ENCODE measurements around the gene LOXL1. TPM values are rescaled to one million over a fixed set of nuclear protein-coding genes. Genes with fewer than 3 reads are reported as not detected.
"Not testable (repeated sequence)": the region's sequence is repeated elsewhere in the genome, so short reads cannot be mapped to it uniquely, and the experiment has no call there.

Gene LOXL1
- total and polyA plus RNA-seq, 10 of the 15 experiments (the other 5 are each of a cell fraction or from before 2014, with no cell fraction given), result 0.07 to 0.15 TPM; not detected in 8

DNA sequence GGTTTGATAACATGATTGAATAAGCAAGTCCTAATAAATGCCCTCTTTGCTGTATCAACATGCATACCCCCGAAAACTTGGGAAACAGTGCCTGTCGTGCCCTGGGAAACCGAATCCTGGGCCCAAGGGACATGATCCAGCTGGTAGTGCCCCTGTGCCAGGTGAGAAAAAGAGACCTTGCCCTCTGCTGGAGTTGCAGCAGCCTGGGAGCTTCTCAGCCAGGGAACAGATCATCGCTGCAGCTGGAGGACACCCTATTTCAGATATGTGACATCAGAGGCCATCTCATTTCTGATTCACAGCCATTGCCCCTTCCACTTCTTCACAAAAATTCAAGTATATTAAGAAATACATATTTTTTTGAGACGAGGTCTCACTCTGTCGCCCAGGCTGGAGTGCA is 33.5 kb downstream of the LOXL1 start (continued):
- TF ChIP-seq, protein P1, sequence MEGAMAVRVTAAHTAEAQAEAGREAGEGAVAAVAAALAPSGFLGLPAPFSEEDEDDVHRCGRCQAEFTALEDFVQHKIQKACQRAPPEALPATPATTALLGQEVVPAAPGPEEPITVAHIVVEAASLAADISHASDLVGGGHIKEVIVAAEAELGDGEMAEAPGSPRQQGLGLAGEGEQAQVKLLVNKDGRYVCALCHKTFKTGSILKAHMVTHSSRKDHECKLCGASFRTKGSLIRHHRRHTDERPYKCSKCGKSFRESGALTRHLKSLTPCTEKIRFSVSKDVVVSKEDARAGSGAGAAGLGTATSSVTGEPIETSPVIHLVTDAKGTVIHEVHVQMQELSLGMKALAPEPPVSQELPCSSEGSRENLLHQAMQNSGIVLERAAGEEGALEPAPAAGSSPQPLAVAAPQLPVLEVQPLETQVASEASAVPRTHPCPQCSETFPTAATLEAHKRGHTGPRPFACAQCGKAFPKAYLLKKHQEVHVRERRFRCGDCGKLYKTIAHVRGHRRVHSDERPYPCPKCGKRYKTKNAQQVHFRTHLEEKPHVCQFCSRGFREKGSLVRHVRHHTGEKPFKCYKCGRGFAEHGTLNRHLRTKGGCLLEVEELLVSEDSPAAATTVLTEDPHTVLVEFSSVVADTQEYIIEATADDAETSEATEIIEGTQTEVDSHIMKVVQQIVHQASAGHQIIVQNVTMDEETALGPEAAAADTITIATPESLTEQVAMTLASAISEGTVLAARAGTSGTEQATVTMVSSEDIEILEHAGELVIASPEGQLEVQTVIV (IDR thresholded peaks at IDR 0.05; ENCODE audit: borderline replicate concordance, partially characterized antibody), result no peak
- TF ChIP-seq POLR2A (IDR thresholded peaks at IDR 0.05; ENCODE audit: low read depth, low read length), result no peak
- no peak for TF ChIP-seq BCL11A (IDR thresholded peaks at IDR 0.05; ENCODE audit: low read depth, low read length)
- TF ChIP-seq CREM (IDR thresholded peaks at IDR 0.05; ENCODE audit: low read depth), result no peak

DNA sequence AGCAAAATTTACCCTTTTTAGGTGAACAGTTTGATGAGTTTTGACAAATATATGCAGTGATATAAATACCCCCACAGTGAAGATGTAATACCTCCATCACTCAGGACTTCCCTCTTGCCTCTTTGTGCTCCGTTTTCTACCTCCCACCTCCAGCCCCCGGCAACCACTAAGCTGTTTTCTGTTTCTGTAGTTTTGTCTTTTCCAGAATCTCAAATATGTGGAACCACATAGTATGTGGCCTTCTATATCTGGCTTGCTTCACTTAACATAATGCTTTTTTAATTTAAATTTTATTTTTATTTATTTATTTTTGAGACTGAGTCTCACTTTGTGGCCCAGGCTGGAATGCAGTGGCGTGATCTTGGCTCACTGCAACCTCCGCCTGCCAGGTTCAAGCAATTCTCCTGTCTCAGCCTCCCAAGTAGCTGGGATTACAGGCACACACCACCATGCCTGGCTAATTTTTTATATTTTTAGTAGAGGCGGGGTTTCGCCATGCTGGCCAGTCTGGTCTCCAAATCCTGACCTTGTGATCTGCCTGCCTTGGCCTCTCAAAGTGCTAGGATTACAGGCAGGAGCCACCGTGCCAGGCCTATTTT is 34.3 kb downstream of the LOXL1 start:
- H3K27ac ChIP-seq (ENCODE audit: control insufficient read depth, insufficient read depth); H3K4me2 ChIP-seq (ENCODE audit: control insufficient read depth, insufficient read depth); H3K4me3 ChIP-seq; H3K9me3 ChIP-seq (replicated peaks; ENCODE audit: control insufficient read depth, insufficient read depth, low read length); FAIRE-seq; H3K27me3 ChIP-seq (replicated peaks in 1 of 2; ENCODE audit: control insufficient read depth in 2 of 2, insufficient read depth in 2 of 2, low read length in 1 of 2); H3K36me3 ChIP-seq (ENCODE audit: control insufficient read depth in 2 of 2, insufficient read depth in 2 of 2, low read length in 1 of 2); H3K4me1 ChIP-seq (ENCODE audit: control insufficient read depth, insufficient read depth, low read length); H3K9ac ChIP-seq (ENCODE audit: control insufficient read depth, insufficient read depth, low read length); intact Hi-C loops (cut with micrococcal nuclease; ENCODE audit: unreplicated experiment); BruUV-seq (replicated peaks); H3K79me2 ChIP-seq (ENCODE audit: control insufficient read depth, insufficient read depth, low read length); ATAC-seq; POLR2A ChIA-PET; H4K20me1 ChIP-seq (ENCODE audit: control insufficient read depth, insufficient read depth); H2AFZ ChIP-seq (ENCODE audit: control insufficient read depth, low read depth, low read length); DNase-seq (ENCODE audit: low read depth, low spot score): not testable (repeated sequence)
- in situ Hi-C loops (cut with MboI), result loop anchor here (10.0 kb wide), 1 partner anchor 344 kb away; no protein-coding TSS in a partner anchor
- RAD21 ChIA-PET (ENCODE audit: unreplicated experiment), result interaction anchor here (1.0 kb wide), 1 partner anchor 12 kb away, joined by 4 read pairs; no protein-coding TSS in a partner anchor
- 58% methylated on average over 7 of the region's 7 CpGs for WGBS (ENCODE audit: insufficient coverage, insufficient replicate concordance, low lambda C conversion rate, missing lambda C conversion rate)
- SMC1A ChIA-PET (ENCODE audit: uncharacterized antibody, unreplicated experiment), result interaction anchor here (2.5 kb wide), 1 partner anchor 11 kb away, joined by 10 read pairs; no protein-coding TSS in a partner anchor
- CTCF ChIA-PET, result interaction anchor here (1.3 to 2.0 kb wide), 2 partner anchors 9 to 86 kb away, joined by 3 to 11 read pairs; no protein-coding TSS in a partner anchor
